Neural crest cell (in vitro differentiated cells): ENCODE data around the gene GANAB. TPM values are rescaled to one million over a fixed set of nuclear protein-coding genes. Genes with fewer than 3 reads are reported as not detected.

Source experiments
- DNase-seq: peaks from one replicate; pipeline ENCODE4 v3.0.0; 2021; ENCODE audit warnings: low read depth, mixed read lengths, low spot score
- H3K27ac Mint-ChIP-seq: one replicate; pipeline ENCODE4 v1.8.0; 2021; ENCODE audit warnings: mild to moderate bottlenecking, mixed read lengths; ENCODE audit not compliant: unreplicated experiment
- H3K27me3 Mint-ChIP-seq: 2 replicates; pipeline ENCODE4 v1.8.0; 2021; ENCODE audit warnings: low read depth, mild to moderate bottlenecking, mixed read lengths
- H3K36me3 Mint-ChIP-seq: 2 replicates; pipeline ENCODE4 v1.8.0; 2021; ENCODE audit warnings: low read depth, mild to moderate bottlenecking, mixed read lengths
- H3K4me1 Mint-ChIP-seq: 2 replicates; pipeline ENCODE4 v1.8.0; 2021; ENCODE audit warnings: mixed read lengths
- H3K4me3 Mint-ChIP-seq: one replicate; pipeline ENCODE4 v1.8.0; 2021; ENCODE audit warnings: mild to moderate bottlenecking, mixed read lengths
- H3K9me3 Mint-ChIP-seq: 2 replicates; pipeline ENCODE4 v1.8.0; 2021; ENCODE audit warnings: mixed read lengths
- total RNA-seq: library from RNA; stranded (reverse); gene quantifications from 2 replicates; pipeline ENCODE4 v1.2.1, GENCODE V29; 2021
- TF ChIP-seq, protein P1 (sequence below): fragments of 200-600 bp; sonication (generic); conservative IDR thresholded peaks from 2 replicates; pipeline ENCODE4 v1.5.0; 2021; ENCODE audit warnings: antibody characterized with exemption, mild to moderate bottlenecking

The GANAB gene
- total RNA-seq, 1 donor from 2014 or later = 366 TPM

DNA sequence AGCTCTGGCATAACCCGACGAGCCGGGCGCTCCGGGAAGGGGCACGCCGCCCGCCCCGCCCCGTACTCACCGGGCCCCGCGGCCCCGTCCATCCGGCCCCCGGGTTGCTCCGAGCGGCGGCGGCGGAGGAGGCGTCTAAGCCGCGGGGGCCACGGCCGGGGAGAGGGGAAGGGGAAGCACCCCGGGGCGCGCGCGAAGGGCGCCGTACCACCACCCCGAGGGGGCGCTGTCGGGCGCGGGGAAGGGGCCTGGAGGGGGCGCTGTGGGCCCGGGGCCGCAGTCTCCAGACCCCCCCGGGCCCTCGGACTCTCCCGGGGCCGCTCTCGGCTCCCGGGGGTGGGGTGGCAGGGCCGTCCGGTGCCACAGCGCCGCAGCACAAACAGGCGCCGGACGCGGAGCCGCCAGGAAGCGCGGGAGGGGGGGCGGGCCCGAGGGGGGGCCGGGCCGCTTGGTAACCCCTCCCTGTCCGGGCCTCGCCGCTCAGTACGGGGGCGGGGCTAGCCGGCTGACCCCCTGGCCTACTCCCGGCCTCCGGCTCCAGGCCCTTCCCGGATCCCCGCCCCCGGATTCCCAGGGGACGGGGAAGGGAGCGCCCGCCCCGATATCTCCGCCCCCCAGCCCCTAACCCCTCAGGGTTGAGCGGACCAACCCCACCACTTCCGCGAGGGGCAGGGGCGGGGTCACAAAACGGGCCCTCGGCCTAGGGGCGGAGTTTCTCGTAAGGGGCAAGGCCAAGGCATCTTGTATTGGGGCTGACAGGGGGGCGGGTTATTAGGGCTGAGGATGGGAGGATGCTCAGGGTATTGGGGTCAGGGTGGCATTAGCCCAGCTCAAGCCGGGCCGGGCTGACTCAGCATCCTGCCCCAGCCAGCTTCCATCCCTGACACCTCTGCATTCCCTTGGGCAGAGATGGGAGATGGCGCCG, 33.8 kb downstream of the GANAB start, which contains the start of the genes EML3 and ROM1:
Gene EML3 (minus strand): TSS at position 410 of the 925 bp plus-strand sequence. CDS start 318 bp downstream, at position 92.
Gene ROM1 (plus strand): TSS at position 892 of the 925 bp plus-strand sequence. CDS start 25 bp downstream, at position 917.
- Mint-ChIP-seq H3K27me3 (no peaks in the 10 kb centered on the region), H3K9me3 (no peaks in the 10 kb centered on the region), H3K27ac (peak within 1 kb of the TSS; percentile 90), H3K36me3 (no peaks in the 10 kb centered on the region), H3K4me1 (peaks cover 27% of the 10 kb centered on the region), H3K4me3 (peak within 1 kb of the TSS; percentile 93)
- DNase-seq = peak; percentile 83
- TF ChIP-seq, protein P1, sequence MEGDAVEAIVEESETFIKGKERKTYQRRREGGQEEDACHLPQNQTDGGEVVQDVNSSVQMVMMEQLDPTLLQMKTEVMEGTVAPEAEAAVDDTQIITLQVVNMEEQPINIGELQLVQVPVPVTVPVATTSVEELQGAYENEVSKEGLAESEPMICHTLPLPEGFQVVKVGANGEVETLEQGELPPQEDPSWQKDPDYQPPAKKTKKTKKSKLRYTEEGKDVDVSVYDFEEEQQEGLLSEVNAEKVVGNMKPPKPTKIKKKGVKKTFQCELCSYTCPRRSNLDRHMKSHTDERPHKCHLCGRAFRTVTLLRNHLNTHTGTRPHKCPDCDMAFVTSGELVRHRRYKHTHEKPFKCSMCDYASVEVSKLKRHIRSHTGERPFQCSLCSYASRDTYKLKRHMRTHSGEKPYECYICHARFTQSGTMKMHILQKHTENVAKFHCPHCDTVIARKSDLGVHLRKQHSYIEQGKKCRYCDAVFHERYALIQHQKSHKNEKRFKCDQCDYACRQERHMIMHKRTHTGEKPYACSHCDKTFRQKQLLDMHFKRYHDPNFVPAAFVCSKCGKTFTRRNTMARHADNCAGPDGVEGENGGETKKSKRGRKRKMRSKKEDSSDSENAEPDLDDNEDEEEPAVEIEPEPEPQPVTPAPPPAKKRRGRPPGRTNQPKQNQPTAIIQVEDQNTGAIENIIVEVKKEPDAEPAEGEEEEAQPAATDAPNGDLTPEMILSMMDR = peak; percentile 93

DNA sequence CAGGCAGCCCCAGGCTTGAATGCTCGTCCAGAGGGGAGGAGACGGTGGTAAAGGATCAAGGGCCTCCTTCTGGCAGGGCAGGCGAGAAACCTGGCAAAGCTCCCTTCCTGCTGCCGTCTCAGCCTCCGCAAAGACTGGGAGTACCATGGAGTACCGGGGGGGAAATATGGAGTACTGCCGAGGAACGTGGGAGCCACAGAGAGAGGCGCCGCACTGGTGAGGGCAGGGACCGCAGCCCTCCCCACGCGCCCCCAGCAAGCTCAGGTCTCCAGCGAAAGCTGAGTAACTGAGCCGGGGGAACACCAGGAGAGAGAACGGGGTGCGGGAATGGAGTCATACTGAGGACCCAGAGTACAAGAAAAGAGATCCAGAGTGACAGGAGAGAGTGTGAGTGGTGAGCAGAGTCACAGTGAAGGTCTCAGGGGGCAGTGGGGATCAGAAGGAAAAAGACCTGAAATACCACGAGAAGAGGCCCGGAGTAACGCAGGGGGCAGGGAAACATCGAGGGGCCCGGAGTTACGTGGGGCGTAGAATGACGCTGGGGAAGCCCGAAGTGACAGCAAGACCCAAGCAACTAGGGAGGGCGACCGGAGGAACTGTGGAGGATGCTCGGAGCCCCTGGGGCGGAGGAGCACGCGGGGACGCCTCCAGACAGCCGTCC, 34.6 kb downstream of the GANAB start:
- Mint-ChIP-seq H3K27me3 (no peaks in the 10 kb centered on the region), H3K36me3 (no peaks in the 10 kb centered on the region), H3K4me1 (peaks cover 29% of the 10 kb centered on the region), H3K27ac (peak overlapping the region; percentile 89), H3K4me3 (peak overlapping the region; percentile 93), H3K9me3 (no peaks in the 10 kb centered on the region)
- TF ChIP-seq, protein P1 = no peak
- DNase-seq = no peak

DNA sequence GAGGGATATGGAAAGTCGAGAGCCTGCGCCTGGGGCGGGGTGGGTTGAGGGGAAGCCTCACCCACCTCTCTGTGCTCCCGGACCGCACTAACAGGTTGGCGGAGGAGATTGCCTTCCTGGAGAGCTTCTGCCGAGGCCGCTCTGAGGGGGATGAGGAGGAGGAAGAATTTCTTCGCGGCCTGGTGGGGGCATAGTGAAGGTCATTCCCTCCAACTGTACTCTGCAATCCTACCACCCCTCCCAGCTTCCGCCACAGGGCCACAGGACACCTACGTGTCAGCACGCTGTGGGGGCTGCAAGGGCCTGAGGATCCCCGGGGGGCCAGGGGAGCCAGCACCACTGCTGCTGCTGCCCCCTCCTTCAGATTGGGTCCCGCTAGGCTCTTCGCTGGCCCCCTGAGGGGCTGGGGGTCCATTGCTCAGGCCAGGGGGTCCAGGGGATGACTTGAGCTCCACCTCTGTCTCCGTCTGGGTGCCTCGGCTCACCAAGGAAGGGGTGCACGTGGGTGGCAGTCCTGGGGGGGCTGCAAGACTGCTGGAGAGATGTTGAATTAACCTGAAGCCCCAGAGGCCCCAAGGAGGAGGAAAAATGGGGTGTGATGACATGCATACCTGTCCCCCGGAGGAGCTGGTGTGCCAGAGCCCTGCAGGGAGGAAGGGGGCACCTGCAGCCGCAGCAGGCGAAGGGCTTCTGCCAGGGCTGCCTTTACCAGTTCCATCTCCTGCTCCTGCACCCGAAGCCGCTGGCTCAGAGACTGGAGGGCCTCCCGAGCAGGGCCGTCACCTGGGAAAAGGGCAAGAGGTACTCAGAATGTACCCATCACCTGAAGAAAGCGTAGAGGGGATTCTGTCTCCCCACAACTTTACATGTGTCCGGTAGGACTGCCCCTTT, 35.4 kb downstream of the GANAB start:
- Mint-ChIP-seq H3K36me3 (no peaks in the 10 kb centered on the region), H3K4me3 (peak overlapping the region; percentile 93), H3K27me3 (no peaks in the 10 kb centered on the region), H3K27ac (no peak overlapping the region), H3K4me1 (peaks cover 29% of the 10 kb centered on the region), H3K9me3 (no peaks in the 10 kb centered on the region)
- no peak for DNase-seq
- TF ChIP-seq, protein P1 = no peak

DNA sequence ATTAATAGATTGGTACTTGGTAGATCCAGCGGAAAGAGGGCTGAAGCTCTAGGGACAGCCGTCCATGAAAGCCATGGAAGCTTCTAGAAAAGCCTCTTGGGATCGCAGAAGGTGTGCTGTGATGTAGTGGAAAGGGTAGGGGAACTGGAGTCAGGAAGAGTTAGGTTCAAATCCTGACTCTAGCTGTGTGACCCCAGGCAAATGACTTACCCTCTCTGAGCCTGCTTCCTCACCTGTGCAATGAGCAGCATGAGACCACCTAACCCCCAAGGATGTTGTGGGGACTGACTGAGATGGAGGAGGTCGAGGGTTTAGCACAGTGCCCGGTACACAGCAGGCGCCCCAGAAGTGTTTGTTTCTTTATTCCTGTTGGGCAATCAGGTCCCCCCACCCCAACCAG, 36.0 kb downstream of the GANAB start:
- H3K4me1 Mint-ChIP-seq = peaks cover 29% of the 10 kb centered on the region
- no peak for DNase-seq
- H3K36me3 Mint-ChIP-seq = no peaks in the 10 kb centered on the region
- no peaks in the 10 kb centered on the region for H3K9me3 Mint-ChIP-seq
- no peak overlapping the region for H3K27ac Mint-ChIP-seq
- peak overlapping the region; percentile 86 for H3K4me3 Mint-ChIP-seq
- TF ChIP-seq, protein P1 = no peak
- H3K27me3 Mint-ChIP-seq = no peaks in the 10 kb centered on the region

DNA sequence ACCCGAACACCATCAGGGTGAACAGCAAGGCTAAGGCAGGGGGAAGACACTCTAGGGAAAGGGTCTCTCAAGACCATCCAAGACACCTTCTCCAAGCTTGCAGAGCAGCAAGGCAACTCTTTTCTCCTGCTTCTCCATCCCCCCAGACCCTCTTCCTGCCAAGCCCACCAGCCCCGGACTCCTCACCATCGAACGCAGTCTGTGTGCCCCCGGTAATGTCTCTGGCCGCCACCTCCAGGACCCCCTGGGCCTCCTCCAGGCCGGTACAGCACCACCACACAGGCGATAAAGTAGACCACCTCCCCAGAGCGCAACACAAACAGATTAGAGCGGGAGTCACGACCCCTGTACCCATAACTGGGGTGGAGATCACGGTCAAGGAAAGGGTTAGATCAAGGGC, 37.6 kb downstream of the GANAB start:
- H3K4me3 Mint-ChIP-seq = peak overlapping the region; percentile 33
- peaks cover 2% of the 10 kb centered on the region for H3K36me3 Mint-ChIP-seq
- peaks cover 2% of the 10 kb centered on the region for H3K27me3 Mint-ChIP-seq
- DNase-seq = no peak
- no peaks in the 10 kb centered on the region for H3K9me3 Mint-ChIP-seq
- TF ChIP-seq, protein P1 = no peak
- H3K4me1 Mint-ChIP-seq = peaks cover 40% of the 10 kb centered on the region
- H3K27ac Mint-ChIP-seq = peak overlapping the region; percentile 16
